NCI-H1417 (cell line): ENCODE results near the gene TRMU.
"Not testable (repeated sequence)": the region's sequence is repeated elsewhere in the genome, so short reads cannot be mapped to it uniquely, and the experiment has no call there.

Source experiments
- DNase-seq, 3 experiments: peaks; one replicate each; lab custom pipeline; 2025; lab: John Stamatoyannopoulos, UW

Gene TRMU

GRCh38 chr22:46387748-46388147 is 52.2 kb downstream of the TRMU start:
- DNase-seq: no peak

GRCh38 chr22:46388647-46389046 is 53.1 kb downstream of the TRMU start:
- DNase-seq: no peak

GRCh38 chr22:46389081-46389480 is 53.6 kb downstream of the TRMU start:
- no peak for DNase-seq

- DNase-seq: no peak
Measured at GRCh38 chr22:46390105-46390651, 54.7 kb downstream of the TRMU start.

- DNase-seq: no peak
Measured at GRCh38 chr22:46390652-46391301, 55.3 kb downstream of the TRMU start.

- no peak for DNase-seq
Measured at GRCh38 chr22:46391486-46392136, 56.1 kb downstream of the TRMU start.

GRCh38 chr22:46392137-46392844 is 56.8 kb downstream of the TRMU start:
- DNase-seq: no peak

- no peak for DNase-seq
Measured at GRCh38 chr22:46393873-46394272, 58.4 kb downstream of the TRMU start.

GRCh38 chr22:46394622-46395021 is 59.1 kb downstream of the TRMU start:
- no peak for DNase-seq

- no peak for DNase-seq
Measured at GRCh38 chr22:46395145-46395544, 59.6 kb downstream of the TRMU start.

- DNase-seq: not testable (repeated sequence)
Measured at GRCh38 chr22:46397049-46397448, 61.5 kb downstream of the TRMU start.

- DNase-seq: no peak
Measured at GRCh38 chr22:46397514-46397913, 62.0 kb downstream of the TRMU start.

GRCh38 chr22:46397951-46398350 is 62.4 kb downstream of the TRMU start:
- DNase-seq: no peak

- no peak for DNase-seq
Measured at GRCh38 chr22:46399251-46400024, 63.9 kb downstream of the TRMU start.

- DNase-seq: no peak
Measured at GRCh38 chr22:46401370-46401769, 65.9 kb downstream of the TRMU start.

- no peak for DNase-seq
Measured at GRCh38 chr22:46402505-46402904, 67.0 kb downstream of the TRMU start.

GRCh38 chr22:46403880-46404279 is 68.4 kb downstream of the TRMU start:
- DNase-seq: not testable (repeated sequence)

GRCh38 chr22:46405901-46406300 is 70.4 kb downstream of the TRMU start:
- DNase-seq: no peak

- no peak for DNase-seq
Measured at GRCh38 chr22:46406349-46406748, 70.8 kb downstream of the TRMU start.

GRCh38 chr22:46406791-46407190 is 71.3 kb downstream of the TRMU start:
- no peak for DNase-seq
